SK-N-MC (cell line): Measurements from ENCODE around the gene SNRK.

Experiments used
- EZH2 ChIP-seq: fragments of 200-600 bp; sonication (generic); IDR thresholded peaks from one replicate; pipeline ENCODE4 v1.6.1; 2017; ENCODE audit warnings: antibody characterized with exemption
- POLR2AphosphoS5 ChIP-seq: IDR thresholded peaks from 2 replicates; pipeline ENCODE4 v1.6.1; 2012; ENCODE audit warnings: mild to moderate bottlenecking, low read depth, low read length, borderline replicate concordance

- TF ChIP-seq POLR2AphosphoS5 = no peak
- no peak for TF ChIP-seq EZH2
Measured at GRCh38 chr3:43372809-43373559, 86.6 kb downstream of the SNRK start.
